HG03097 (cell line): ENCODE data around the gene CAMTA1.

Source experiments
- ATAC-seq: cut with Tn5 transposase; IDR thresholded peaks from one replicate; pipeline ENCODE4 v1.9.1; 2021; ENCODE audit not compliant: unreplicated experiment, low FRiP score

CAMTA1 gene

DNA sequence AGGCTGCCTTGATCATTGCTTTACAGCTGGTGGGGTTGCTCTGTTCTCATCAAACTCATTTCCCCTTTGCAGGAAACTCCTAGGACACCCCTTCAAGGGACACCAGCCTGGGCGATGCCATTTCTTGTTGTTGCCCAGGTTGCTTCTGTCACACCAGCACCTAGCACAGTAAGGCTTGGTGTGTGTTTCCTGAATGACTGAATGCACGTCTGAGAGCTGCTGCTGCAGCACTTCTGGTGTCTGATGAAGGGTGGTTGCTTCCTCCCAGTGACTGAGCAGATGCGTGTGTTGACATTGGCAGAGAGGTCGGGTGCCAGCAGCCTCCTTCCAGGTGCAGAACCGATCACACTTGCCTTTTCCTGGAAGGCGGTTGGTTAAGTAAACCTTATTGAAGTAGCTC is 477.4 kb downstream of the CAMTA1 start:
- ATAC-seq: no peak

- ATAC-seq: no peak
These were observed 478.0 kb downstream of the CAMTA1 start for GRCh38 chr1:7263021-7263960.

GRCh38 chr1:7264101-7264500 is 478.8 kb downstream of the CAMTA1 start:
- ATAC-seq: no peak

DNA sequence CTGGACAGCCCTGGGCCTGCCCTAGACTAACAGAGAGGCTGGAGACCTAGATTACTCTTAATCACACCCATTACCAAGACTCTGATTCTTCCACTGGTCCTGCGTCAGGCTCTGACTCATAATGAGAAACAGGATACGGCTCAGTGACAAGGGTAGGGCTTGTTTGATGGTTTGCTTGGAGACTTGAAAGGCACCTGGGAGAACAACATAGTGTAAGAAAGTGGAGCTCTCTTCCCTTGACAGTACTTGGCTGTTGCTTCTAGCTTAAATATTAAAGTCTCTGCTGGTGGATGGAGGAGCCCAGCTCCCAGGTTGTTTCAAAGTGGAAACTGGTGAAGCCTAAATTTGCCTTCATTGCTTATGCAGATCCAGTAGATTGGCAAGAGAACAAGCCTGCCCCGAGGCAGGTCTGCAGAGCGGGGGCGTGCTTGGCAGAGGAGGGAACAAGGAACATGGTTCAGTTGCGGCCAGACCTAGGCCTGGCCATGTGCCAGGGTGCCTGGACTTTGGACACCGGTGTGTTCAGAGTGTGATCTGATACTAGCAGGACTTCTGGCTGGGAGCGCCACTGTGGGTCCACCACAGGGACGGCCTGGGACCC is 480.6 kb downstream of the CAMTA1 start:
- ATAC-seq: no peak

DNA sequence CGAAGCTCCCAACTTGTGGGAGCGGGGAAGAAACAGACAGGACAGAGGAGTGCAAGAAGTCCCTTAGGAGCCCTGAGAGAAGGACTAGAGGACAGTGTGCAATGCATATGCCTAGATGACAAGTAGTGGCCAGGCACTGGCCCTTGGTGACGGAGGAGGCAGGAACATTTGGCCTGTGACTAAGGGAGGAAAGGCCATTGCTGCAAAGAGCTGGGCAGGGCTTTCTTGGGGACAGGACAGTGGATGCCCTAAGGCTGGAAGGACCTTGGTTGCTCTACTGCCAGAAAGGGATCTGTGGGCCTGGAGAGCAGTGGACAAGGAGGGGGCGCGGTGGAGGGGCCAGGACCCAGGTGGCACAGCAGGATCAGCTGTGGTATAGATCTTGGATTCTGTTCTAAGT is 481.3 kb downstream of the CAMTA1 start:
- ATAC-seq: no peak

- ATAC-seq: no peak
These were observed 482.2 kb downstream of the CAMTA1 start for GRCh38 chr1:7267493-7267892.

DNA sequence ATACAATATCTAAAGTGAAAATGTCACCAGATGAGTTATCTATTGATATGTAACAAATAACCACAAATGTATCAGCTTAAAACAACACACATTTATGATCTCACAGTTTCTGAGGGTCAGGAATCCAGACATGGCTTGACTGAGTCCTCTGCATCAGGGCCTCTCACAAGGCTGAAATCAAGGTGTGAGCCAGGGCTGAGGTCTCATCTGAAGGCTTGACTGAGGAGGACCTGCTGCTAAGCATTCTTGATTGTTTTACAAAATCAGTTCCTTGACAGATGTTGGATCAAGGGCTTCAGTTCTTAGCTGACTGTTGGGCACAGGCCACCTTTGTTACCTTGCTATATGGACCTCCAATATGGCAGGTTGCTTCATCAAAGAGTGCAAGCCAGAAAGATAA is 483.7 kb downstream of the CAMTA1 start:
- no peak for ATAC-seq

DNA sequence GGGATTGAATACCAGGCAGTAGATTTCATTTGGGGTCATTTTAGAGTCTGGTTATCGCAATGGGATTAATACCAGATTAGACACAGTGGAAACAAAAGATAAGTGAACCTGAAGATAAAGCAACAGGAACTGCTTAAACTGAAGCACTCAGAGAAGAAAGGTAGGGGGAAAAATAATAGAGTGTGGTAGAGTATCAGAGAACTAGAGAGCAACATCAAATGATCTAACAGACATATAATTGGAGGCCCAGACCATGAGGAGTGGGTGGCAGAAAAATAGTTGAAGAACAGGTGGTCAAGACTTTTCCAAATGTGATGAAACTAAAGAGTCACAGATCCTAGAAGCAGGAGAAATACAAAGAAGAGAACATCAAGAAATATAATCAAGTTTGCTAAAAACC is 484.3 kb downstream of the CAMTA1 start:
- ATAC-seq: no peak

DNA sequence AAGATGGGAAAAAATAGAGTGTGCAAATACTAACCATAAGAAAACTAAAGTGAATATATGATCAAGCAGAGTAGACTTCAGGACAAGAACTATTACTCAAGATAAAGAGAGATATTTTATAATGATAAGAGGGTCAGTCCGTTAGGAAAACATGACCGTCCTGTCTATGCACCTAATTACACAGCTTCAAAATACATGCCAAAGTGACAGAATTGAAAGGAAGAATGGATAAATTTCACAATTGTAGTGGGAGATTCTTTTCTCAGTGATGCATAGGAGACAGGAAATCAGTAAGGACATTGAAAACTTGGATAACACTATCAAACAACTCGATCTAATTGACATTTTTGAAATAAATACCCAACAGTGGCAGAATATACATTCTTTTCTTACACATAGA is 489.0 kb downstream of the CAMTA1 start:
- no peak for ATAC-seq

GRCh38 chr1:7278045-7278444 is 492.8 kb downstream of the CAMTA1 start:
- no peak for ATAC-seq

- ATAC-seq: no peak
These were observed 493.8 kb downstream of the CAMTA1 start for GRCh38 chr1:7278827-7279765.

DNA sequence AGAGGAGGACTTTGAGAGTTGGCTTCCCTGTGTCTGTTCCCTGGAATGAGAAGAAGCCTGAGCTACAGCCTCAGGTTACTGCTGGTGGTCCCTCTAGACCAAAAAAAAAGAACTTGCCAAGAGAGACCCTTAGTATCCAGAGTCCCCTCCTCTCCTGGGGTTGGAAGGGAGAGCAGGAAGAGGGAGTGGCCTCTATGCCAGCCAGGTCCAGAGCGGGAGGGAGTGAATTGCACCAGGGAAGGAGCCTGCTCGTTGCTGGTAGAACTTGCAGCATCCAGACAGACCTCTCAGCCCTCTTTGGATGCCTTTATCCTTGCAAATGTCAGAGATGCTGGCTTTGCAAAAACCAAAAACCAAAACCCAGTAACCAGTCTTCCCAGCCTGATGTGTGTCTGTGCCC is 494.5 kb downstream of the CAMTA1 start:
- ATAC-seq: no peak

- ATAC-seq: no peak
These were observed 495.2 kb downstream of the CAMTA1 start for GRCh38 chr1:7280347-7280960.

DNA sequence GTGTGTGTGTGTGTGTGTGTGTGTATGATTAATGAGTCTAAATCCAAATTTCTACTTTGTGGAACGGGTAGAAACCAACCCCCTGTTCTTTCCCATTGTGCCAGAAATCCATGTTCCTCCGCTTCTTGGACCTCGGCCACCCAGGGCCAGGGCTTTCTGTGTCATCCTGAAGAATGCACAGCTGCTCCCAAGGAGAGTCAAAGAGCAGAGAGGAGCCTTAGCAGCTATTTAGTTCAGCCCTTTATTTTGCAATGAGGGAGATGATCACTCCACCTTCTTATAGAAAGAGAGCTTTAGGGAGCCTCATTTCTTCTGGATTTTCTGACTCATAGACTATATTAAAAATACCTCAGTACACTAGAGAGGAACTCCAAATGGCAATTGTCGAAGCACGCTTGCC is 496.6 kb downstream of the CAMTA1 start:
- no peak for ATAC-seq

DNA sequence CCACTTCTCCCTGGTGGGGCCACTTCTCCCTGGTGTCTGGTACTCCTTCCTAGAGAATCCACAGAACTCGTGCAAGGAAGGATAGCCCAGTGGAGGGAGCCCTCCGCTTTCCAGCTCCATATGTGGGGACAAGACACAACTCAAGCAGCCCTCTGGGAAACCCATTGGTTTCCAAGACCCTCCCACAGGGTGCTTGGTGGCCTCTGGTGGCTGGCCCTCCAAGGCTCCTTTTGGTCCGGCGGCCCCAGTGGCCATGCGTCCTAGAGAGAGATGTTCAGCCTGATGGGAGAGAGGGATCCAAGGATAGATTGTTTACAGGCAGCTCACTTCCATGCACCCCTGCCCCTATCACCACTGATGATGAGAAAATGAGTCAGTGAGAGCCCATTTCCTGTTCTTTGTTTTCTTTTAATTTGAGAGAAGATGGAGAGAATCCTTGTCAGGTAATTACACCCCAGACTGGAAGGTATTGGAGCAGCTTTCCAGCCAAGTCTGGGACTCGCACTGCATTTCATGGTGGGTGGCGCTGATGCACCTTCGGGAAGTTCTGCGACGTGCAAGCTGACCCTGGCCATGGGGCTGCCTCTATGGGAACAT is 499.7 kb downstream of the CAMTA1 start:
- ATAC-seq: no peak

GRCh38 chr1:7285856-7286454 is 500.7 kb downstream of the CAMTA1 start:
- no peak for ATAC-seq

DNA sequence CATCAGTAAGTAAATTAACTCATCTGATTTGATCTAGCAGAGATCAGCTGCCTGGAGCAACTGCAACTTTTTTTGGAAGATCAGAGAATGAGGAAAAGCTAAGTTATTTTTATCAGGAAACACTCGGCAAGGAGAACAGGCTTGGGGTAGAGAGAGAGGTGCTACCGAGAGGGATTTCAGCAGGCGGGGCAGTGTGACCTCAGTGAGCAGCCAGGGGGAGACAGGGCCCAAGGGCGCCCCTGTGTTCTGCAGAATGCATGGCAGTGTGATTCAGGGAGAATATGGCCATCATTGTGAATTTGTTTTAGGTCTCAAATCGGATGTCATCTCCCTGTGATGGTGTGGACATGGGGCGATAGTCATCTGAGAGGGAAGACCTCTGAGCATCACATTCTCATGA is 501.8 kb downstream of the CAMTA1 start:
- no peak for ATAC-seq

GRCh38 chr1:7288992-7289391 is 503.7 kb downstream of the CAMTA1 start:
- ATAC-seq: no peak

DNA sequence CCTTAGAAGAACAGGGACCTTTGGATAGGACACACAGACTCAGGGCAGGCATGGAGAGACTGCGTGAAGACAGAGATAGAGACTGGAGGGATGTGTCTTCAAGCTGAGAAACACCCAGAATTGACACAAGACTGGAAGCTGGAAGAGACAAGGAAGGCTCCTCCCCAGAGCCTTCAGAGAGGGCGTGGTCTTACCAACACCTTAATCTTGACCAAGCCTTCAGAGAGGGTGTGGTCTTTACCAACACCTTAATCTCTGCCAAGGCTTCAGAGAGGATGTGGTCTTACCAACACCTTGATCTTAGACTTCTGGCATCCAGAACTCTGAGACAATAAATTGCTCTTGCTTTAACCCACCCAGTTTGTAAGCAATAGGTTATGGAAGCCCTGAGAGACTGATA is 504.4 kb downstream of the CAMTA1 start:
- ATAC-seq: no peak
